HG02678 (cell line): Measurements from ENCODE around the gene STAT4.
"Not testable (repeated sequence)": the region's sequence is repeated elsewhere in the genome, so short reads cannot be mapped to it uniquely, and the experiment has no call there.

ENCODE experiments used
- ATAC-seq: cut with Tn5 transposase; IDR thresholded peaks from one replicate; pipeline ENCODE4 v1.9.1; 2021; ENCODE audit warnings: mild to moderate bottlenecking, moderate library complexity; ENCODE audit not compliant: unreplicated experiment

Gene STAT4

DNA sequence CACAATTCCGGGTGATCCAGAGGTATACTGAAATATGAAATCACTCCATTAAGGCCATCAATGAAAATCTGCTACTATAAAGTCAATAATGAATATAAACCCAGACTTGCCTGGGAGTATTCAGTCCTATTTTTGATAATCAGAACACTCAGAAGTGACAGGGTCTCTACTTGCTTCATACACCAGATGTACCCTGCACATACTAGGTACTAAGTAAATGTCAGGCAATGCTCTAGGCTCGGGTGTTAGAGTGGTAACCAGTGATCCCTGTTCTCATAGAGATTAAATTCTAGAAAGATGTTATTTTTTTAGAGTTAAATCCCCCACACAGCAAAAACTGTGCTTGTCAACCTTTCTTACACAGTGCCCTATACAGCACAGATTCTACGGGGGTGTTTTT, 149.2 kb downstream of the STAT4 start:
- no peak for ATAC-seq

DNA sequence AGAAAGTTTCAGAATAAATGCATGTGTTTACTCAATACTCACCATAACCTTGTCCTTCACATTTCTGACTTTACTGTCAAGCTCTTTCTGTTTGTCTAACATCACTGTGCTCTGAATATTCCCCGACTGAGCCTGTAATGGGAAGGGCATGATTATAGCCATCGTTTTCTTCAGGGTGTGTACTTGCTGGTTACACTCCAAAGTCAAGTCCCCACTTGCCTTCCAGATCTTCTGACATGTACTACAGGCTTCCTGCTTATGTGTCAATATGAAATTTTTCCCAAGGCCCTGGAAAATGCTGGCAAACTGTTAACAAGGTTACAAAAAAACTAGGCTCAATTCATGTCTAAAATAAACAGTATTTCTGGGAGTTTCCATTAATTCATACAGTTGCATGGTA, 149.8 kb downstream of the STAT4 start:
- no peak for ATAC-seq

DNA sequence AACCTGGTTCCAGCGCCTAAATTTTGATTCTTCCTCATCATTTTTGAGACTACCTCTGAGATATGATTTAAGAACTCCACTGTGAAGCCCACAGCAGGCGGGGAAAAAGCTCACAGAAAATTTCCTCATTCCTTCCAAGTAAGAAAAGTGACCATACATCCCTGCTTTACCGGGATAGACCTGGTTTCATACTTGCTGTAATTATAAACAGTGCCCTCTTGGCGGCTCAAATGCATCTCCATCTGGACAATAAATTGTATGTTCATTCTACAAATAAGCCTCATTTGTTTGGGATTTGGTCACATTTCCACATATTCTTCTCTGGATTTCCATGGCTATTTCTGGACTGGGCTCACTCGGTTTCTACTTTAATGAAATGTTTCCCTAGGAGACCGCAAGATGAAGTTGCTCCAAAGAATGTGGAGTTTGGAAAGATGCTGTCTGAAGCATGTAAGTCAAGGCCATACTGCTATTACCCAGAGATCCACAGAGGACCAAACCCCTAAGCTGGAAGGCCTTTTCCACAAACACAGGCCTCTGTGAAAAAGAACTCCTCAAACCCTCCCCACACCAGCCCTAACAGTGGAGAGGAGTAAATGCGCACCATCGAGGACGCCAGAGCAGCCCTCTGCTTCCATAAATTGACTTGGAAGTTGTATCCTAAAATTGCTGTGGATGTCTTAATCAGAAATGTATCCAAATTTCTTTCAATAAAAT, 150.7 kb downstream of the STAT4 start:
- ATAC-seq, result no peak

DNA sequence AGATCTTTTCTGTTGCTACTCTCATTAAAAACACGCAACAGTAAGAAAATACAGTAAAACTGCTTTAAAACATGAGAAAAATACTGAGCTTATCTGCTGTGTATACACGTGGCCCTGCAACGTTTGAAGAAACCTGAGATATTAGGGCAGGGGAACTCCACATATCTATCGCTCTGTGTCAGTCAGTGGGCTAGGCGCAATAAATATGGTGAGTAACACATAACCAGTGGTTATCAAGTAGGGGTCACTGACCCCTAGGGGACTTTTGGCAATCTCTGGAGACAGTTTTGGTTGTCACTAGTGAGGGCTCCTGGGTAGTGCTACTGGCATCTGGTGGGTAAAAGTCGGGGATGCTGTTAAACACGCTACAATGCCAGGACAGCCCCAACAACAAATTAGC, 151.7 kb downstream of the STAT4 start:
- no peak for ATAC-seq

DNA sequence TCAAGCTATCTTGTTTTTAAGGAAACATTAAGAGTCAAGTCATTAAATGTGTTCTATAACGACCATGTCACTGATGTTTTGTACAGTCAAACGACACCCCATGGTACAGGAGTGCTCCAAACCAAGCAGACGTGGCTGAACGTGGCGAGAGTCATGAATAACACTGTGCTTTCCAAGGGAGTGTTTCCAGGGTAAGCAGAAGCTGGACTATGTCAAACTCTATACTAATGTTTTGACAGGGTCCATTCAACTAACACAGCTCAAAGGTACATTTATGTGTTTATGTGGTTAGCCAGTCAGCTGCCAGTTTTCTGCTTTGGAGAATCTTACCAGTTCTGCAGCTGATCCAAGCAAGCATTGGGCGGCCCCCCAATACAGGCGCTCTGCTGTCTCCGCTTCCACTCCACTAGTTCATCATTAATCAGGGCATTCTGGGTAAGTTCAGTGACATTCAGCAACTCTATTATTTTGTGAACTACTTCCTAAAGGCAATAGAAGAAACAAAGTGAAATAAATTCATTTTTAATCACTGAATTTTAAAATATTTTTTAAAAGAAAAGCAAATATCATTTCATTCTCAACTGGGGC, 153.2 kb downstream of the STAT4 start:
- no peak for ATAC-seq

DNA sequence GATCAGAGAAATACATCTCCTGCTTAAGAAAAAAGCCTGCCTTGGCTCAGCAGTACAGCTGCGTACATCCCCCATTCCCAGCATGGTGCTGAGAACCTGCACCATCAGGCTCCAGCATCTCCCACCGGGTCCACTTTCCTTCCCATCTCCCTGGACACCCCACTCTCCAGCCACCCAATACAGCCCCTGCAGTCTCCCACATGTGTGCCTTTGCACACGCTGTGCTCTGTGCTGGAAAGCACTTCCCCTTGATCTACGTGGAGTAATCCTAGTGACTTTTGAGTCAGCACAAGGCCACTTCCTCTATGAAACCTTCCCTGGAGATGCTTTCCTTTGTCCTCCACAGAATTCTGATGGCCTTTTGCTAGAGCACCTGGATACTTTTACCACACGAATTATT, 153.8 kb downstream of the STAT4 start:
- no peak for ATAC-seq

DNA sequence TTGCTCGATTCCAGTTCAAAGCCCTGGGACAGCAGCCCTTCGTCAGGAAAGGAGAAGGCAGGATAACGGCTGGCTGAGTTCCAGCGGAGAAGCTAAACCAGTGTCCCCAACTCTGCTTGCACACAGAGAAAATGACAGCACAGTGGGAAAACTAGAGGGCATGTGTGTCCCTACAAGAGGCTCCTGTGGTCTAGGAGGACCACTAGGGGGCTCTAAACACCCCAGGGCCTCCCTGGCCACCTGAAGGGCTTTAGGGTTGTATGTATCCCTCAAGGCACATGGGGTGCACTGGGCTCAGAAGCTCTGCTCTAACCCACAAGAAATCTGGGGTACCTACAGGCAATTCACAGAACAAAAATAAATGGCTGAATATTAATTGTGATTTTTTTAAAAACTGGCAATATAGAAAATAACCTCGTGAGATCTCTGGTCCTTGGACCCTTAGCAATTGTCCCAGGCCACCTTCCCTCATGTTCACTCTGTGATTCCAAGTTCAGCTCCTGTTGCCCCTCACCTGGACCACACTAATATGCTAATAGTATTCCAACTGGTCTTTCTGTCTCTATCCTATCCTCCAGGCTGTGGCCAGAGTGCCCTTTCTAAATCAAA, 154.4 kb downstream of the STAT4 start:
- no peak for ATAC-seq

DNA sequence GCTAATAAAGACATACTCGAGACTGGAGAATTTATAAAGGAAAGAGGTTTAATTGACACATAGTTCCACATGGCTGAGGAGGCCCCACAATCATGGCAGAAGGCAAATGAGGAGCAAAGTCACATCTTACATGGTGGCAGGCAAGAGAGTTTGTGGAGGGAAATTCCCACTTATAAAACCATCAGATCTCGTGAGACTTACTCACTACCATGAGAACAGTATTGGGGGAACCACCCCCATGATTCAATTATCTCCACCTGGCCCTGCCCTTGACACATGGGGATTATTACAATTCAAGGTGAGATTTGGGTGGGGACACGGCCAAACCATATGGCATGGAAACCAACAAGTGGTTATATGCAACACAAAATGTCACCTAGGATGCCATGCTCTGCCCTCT, 155.5 kb downstream of the STAT4 start:
- not testable (repeated sequence) for ATAC-seq

DNA sequence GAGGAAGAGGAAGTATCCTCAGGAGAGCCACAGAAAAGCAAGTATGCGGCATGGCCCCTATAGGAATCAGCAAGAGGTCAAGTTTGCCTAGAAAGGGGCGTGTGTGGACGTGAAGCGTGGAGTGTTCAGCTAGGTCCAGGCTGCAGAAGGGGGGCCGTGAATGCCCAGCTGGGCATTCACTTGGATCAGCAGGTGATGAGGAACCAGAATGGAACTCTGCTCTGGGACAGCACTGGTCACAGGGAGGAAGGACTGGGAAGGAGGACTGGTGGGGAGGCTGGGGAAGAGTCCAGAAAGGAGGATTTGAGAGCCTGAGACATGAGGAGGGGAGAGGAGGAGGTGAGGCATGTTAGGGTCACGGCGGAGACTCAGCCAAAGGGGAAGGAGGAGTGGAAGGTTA, 156.6 kb downstream of the STAT4 start:
- ATAC-seq, result no peak

DNA sequence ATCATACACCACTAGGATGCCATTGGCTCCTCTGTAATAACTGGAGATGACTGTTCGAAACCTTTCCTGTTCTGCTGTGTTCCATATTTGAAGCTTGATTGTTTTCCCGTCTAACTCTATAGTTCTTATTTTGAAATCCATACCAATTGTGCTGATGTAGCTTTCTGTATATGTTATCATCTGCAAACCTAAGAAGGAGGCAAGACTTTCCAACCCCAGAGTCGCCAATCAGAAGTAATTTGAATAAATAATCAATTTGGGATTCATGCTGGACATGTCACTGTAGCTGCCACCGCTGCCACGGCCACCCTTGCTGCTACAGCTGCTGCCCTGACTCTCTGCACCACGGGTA, 157.5 kb downstream of the STAT4 start:
- no peak for ATAC-seq

DNA sequence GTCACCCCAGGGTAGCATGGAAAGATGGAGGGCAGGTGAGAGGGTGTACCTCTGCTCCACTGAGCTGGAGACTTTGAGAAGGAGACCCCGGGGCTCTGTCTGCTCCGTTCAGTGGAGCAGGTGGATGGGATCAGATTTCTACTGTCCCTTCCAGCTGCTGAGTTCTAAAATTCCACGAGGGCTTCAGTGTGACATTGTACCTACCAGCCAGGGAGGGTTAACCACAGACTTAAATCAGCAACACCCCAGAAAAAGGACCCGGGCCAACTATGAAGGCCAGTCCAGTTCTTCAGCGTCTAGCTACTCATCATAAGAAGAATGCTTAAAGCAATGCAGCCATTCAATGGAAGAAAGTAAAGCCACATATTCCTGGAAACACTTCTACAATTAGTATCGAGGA, 160.7 kb downstream of the STAT4 start:
- no peak for ATAC-seq

DNA sequence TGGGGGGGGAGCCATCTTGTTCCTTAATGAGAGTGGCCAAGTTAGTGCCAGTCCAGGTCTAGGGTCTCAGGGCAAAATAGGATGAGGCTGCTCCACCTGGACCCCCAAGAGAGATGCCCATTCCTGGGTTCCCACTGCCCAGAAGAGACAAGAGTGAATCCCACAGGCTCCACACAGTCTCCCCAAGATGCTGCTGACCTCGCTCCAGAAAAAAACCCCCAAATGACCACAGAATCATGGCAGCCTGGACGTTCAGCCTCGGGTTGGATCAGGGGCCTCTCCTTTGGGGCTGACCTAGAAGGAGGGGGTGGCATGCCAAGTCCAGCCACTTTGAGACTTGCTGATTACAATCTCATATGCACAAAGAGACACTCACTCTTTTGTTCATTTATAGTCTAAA, 161.9 kb downstream of the STAT4 start:
- no peak for ATAC-seq

DNA sequence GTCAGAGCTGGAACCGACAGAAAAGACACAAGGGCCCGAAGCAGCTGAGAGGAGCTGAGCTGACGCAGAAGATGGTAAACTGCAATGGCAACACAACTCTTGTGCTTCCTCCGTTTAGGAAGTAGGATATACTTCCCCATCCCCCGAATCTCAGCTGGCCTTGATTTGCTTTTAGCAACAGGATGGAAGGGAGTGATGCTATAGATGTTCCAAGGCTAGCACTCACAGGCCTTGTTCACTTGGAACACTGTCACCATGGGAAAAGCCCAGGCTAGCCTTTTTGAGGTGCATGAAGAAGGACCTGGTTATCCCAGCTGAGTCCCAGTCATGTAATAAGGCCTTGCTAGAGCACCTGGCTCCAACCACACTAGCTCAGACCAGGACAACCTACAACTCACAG, 162.9 kb downstream of the STAT4 start:
- ATAC-seq, result no peak

DNA sequence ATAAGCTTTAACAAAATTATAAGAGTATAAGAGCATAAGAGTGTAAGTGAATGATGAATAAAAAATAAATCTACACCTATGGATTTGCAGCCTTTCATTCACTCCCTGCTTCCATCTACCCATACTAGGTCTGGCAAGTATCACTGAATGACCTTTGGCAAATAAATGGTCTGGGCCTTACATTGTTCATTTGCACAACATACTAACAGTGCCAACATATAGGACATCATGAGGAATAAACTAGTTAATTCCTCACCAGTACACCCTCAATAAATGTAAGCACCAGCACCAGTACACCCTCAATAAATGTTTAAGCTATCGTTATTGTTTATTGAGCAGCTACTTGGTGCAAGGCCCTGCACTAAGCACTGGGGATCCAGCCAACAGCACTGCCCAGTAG, 163.7 kb downstream of the STAT4 start:
- no peak for ATAC-seq

DNA sequence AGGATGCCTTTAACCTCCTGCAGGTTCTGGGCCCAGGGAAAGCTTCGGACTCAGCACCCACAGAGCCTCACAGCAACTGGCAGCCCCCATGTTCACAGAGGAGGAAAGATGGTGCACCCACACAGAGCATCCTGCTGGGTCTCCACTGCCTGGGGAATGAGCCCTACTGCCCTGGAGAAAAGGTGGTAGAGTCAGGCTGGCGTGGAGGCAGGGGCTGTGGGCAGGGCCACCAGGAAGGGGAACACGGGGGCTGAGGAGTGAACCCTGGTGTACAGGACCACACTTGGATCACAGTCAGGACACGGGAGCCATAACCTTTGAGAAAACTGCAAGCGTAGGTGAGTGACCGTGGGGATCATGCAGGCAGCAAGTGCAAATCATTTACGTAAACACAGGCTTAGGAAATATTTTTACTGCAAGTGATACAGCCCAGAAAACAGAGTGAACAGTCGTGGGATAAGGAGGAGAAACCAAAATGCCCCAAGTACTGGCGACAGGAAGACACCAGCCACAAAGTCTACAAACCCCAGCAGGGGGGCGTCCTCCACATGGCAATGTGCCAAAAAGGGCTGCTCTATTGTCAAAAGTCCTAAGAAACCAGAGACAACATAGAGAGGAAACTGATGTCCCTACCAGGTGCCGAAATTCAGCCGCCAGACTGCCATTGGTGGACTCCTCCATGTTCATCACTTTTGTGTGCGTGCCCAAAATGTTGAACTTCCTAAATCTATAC, 164.4 kb downstream of the STAT4 start:
- ATAC-seq, result no peak

DNA sequence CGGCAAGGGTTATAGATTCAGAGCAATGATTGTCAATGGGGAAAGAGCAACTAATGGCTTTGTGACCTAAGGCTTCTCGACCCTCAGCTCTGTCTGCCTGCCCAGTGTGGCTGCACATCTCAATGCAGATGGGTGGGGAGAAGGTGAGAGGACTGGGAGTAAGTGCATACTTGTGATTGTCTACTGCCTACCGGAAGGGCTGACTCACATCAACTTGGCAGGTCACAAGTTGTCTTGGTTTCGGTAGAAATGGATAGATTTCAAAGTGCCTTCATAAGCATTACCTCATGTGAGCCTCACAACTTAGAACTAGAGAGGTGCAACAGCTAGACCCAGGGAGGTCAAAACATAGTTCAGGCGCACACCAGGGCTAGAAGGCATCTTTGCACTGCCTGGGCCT, 166.2 kb downstream of the STAT4 start:
- no peak for ATAC-seq

DNA sequence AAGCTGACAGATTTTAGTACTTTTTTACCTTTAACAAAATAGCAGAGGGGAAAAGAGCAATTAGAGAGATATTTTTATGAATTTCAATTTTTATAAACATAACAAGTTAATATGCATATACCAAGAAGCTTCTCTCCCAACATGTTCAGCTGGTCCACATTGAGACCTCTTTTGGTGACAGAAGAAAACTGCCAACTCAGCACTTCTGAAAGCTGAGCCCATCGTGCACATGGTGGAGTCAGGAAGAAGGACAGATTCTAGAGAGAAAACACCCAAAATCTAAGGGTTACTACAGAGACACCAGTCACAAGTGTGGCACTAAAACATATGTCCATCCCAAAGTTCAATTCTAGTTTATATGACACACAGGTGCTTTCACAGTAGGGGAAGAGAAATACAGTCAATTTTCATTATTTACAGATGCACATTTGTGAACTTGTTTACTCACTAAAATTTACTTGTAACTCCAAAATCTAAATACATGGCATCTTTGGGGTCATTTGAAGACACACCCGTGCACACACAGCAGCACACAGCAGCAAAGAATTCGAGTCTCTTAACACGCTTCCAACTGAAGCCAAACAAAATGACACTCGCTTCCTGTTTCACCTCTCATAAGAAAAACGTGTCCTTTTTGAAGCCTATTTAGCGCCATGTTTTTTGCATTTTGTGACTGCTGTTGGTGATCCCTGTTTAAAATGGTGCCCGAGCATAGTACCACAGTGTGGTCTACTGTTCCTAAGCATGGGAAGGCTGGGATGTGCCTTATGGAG, 168.3 kb downstream of the STAT4 start:
- no peak for ATAC-seq

DNA sequence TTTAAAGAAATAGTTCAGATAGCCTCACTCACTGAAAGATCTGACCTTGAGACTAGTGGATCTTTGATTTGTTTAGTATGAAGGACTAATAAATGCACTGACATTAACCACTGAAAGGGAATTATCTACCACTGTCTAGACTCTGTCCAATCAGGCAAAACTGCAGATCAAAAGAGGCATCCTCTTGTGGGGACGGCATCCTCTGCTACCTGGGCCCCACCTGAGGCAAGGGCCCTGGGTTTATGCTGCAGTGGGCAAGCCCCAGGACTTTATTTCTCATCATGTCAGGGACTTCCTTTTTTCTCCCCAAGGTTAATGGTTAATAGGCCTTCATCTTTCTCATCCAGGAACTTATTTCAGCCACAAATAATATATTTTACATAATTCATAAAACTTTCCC, 169.1 kb downstream of the STAT4 start:
- no peak for ATAC-seq

DNA sequence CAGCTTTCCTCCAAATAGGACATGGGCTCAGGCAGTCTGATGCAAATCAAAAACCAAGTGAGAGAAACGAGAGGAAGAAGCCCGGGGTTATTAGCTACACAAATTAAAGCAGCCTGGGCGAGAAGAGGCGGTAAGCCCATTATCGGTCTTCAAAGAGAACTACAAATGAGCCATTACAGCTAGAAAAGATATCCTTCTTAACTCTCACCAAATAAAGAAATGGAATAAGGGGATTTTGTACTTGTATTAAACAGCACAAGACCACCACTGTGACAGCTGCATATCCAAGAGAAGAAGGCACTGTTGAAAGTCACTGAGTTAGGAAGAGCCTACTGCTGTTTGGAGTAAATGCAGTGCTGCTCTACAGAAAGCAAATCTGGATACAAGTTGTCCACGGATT, 169.5 kb downstream of the STAT4 start:
- ATAC-seq, result no peak

DNA sequence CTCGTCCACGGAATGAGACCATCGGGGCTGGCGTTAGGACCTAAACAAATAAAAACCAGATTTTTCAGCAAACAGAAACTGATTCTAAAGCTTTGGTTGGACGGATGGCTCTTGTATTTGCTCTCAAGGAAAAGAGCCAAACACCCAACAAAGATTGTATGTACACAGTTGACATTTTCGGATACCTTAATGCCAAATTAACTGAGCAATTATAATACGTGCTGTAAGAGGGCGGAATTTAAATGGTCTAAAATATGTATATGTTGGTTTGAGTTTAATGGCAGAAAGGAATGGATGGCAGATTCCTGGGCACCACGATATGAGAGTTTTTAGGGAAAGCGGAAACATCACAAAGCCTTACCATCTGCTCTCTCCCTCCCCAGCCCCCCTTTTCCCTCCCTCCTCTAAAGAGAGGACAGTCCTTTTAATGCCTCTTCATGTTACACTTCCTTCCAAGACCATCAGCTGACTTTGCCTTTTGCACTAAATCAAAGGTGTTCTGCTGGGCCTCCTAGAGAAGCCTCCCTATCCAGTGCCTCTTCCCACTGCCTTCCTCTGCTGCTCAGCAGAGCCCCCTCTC, 170.1 kb downstream of the STAT4 start:
- no peak for ATAC-seq
